HepG2 (cell line): ENCODE data around the gene AFG1L. TPM values are rescaled to one million over a fixed set of nuclear protein-coding genes. Genes with fewer than 3 reads are reported as not detected.

ENCODE experiments used
- FLYWCH1 ChIP-seq: sonication (generic); formaldehyde crosslinking; IDR thresholded peaks from 2 replicates; pipeline ENCODE4 v1.8.1; 2023; ENCODE audit warnings: mild to moderate bottlenecking, missing genetic modification reagents
- GABPA ChIP-seq, 2 experiments: IDR thresholded peaks; 2 replicates each; pipeline ENCODE4 v1.6.1; 2011 to 2016; ENCODE audit warnings: low read depth in 2 of 2, low read length in 1 of 2, missing biosample characterization in 1 of 2, missing genetic modification characterization in 1 of 2
- GATAD2A ChIP-seq: IDR thresholded peaks from 2 replicates; pipeline ENCODE4 v1.6.1; 2016
- ISL2 ChIP-seq: sonication (generic); formaldehyde crosslinking; IDR thresholded peaks from 2 replicates; pipeline ENCODE4 v1.5.0; 2020; ENCODE audit warnings: missing genetic modification reagents
- MAX ChIP-seq: IDR thresholded peaks from 2 replicates; pipeline ENCODE4 v1.6.1; 2012; ENCODE audit warnings: inconsistent platforms
- NR1H2 ChIP-seq: sonication (generic); formaldehyde crosslinking; IDR thresholded peaks from 2 replicates; pipeline ENCODE4 v1.8.1; 2022; ENCODE audit warnings: low read depth, missing genetic modification reagents, borderline replicate concordance
- SP2 ChIP-seq: sonication (generic); formaldehyde crosslinking; IDR thresholded peaks from 2 replicates; pipeline ENCODE4 v1.5.1; 2020; ENCODE audit warnings: mild to moderate bottlenecking, missing genetic modification reagents
- THAP11 ChIP-seq: IDR thresholded peaks from 2 replicates; pipeline ENCODE4 v1.6.1; 2016; ENCODE audit warnings: missing biosample characterization, missing genetic modification reagents
- ZNF253 ChIP-seq: sonication (generic); formaldehyde crosslinking; IDR thresholded peaks from 2 replicates; pipeline ENCODE4 v1.8.0; 2022; ENCODE audit warnings: mild to moderate bottlenecking, missing genetic modification reagents, borderline replicate concordance
- ZNF274 ChIP-seq: sonication (generic); formaldehyde crosslinking; IDR thresholded peaks from 2 replicates; pipeline ENCODE4 v1.5.1; 2020; ENCODE audit warnings: mild to moderate bottlenecking, missing genetic modification reagents
- ZNF446 ChIP-seq: sonication (generic); formaldehyde crosslinking; IDR thresholded peaks from 2 replicates; pipeline ENCODE4 v1.5.0; 2020; ENCODE audit warnings: mild to moderate bottlenecking, missing genetic modification reagents
- ZNF674 ChIP-seq: sonication (generic); formaldehyde crosslinking; IDR thresholded peaks from 2 replicates; pipeline ENCODE4 v1.5.0; 2020; ENCODE audit warnings: low read depth, mild to moderate bottlenecking, missing genetic modification reagents
- ZNF781 ChIP-seq: sonication (generic); formaldehyde crosslinking; IDR thresholded peaks from 2 replicates; pipeline ENCODE4 v1.5.1; 2020; ENCODE audit warnings: borderline replicate concordance, mild to moderate bottlenecking, missing genetic modification reagents; ENCODE audit errors: not compliant biosample characterization
- ZNF883 ChIP-seq: sonication (generic); formaldehyde crosslinking; IDR thresholded peaks from 2 replicates; pipeline ENCODE4 v1.5.1; 2020; ENCODE audit warnings: mild to moderate bottlenecking, missing genetic modification reagents; ENCODE audit errors: not compliant biosample characterization
- polyA plus RNA-seq, 8 experiments: library from polyadenylated mRNA; depleted of rRNA in 3 of 8; stranded (reverse) in 7 of 8; unstranded in 1 of 8; fragments of >200 nt; fragmentation: Illumina TruSeq in 4 of 8; extraction: Trizol in 4 of 8; gene quantifications; 2 replicates each; pipeline versions ENCODE4 v1.2.1 to v1.2.3, GENCODE V29; 2011 to 2016; ENCODE audit warnings: low read depth in 4 of 8, missing spikeins in 1 of 8, mixed read lengths in 1 of 8; ENCODE audit not compliant: insufficient read depth in 1 of 8
- total RNA-seq, 5 experiments: library from RNA; depleted of rRNA; stranded (reverse); fragments of >200 nt; fragmentation: Illumina TruSeq; extraction: Trizol; gene quantifications; 2 replicates each; pipeline ENCODE4 v1.2.3, GENCODE V29; 2016; ENCODE audit warnings: low read depth in 1 of 5
- TF ChIP-seq, protein P1 (sequence below): sonication (generic); formaldehyde crosslinking; IDR thresholded peaks from 2 replicates; pipeline ENCODE4 v1.5.0; 2020; ENCODE audit warnings: missing genetic modification reagents
- TF ChIP-seq, protein P2 (sequence below): sonication (generic); formaldehyde crosslinking; IDR thresholded peaks from one replicate; pipeline ENCODE4 v1.5.1; 2020; ENCODE audit warnings: mild to moderate bottlenecking, missing genetic modification reagents; ENCODE audit errors: not compliant biosample characterization
- TF ChIP-seq, protein P3 (sequence below): sonication (generic); formaldehyde crosslinking; IDR thresholded peaks from 2 replicates; pipeline ENCODE4 v1.4.0; 2020; ENCODE audit warnings: mild to moderate bottlenecking, missing genetic modification reagents

AFG1L gene
- total and polyA plus RNA-seq, 2 of the 13 experiments (the other 11 are each of a cell fraction or from before 2014, with no cell fraction given) = 3.1 to 14.0 TPM

- TF ChIP-seq, protein P1, sequence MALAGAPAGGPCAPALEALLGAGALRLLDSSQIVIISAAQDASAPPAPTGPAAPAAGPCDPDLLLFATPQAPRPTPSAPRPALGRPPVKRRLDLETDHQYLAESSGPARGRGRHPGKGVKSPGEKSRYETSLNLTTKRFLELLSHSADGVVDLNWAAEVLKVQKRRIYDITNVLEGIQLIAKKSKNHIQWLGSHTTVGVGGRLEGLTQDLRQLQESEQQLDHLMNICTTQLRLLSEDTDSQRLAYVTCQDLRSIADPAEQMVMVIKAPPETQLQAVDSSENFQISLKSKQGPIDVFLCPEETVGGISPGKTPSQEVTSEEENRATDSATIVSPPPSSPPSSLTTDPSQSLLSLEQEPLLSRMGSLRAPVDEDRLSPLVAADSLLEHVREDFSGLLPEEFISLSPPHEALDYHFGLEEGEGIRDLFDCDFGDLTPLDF (CRISPR knock-in tag) = no peak
- TF ChIP-seq ZNF446 (CRISPR knock-in tag) = no peak
- TF ChIP-seq NR1H2 (CRISPR knock-in tag) = no peak
- 0 out of 2 replicates have a peak, but pooled peaks have one; percentile 43 for TF ChIP-seq ISL2 (CRISPR knock-in tag)
- TF ChIP-seq MAX = peak; percentile 72
- no peak; the same call in 1 of the 2 replicates for TF ChIP-seq ZNF274 (CRISPR knock-in tag)
- peak; percentile 30; the same call in 1 of the 2 replicates for TF ChIP-seq GATAD2A (CRISPR knock-in tag)
- TF ChIP-seq GABPA (IDR thresholded peaks at IDR 0.05; ENCODE audit: low read depth, low read length) = no peak
- TF ChIP-seq GABPA (CRISPR knock-in tag; IDR thresholded peaks at IDR 0.05; ENCODE audit: low read depth) = no peak
- TF ChIP-seq ZNF674 (CRISPR knock-in tag) = no peak
- TF ChIP-seq ZNF781 (CRISPR knock-in tag) = peak; percentile 20
- TF ChIP-seq ZNF253 = no peak
- TF ChIP-seq FLYWCH1 (CRISPR knock-in tag) = no peak
- TF ChIP-seq THAP11 (CRISPR knock-in tag) = peak; percentile 39; the same call in 1 of the 2 replicates
- TF ChIP-seq, protein P2, sequence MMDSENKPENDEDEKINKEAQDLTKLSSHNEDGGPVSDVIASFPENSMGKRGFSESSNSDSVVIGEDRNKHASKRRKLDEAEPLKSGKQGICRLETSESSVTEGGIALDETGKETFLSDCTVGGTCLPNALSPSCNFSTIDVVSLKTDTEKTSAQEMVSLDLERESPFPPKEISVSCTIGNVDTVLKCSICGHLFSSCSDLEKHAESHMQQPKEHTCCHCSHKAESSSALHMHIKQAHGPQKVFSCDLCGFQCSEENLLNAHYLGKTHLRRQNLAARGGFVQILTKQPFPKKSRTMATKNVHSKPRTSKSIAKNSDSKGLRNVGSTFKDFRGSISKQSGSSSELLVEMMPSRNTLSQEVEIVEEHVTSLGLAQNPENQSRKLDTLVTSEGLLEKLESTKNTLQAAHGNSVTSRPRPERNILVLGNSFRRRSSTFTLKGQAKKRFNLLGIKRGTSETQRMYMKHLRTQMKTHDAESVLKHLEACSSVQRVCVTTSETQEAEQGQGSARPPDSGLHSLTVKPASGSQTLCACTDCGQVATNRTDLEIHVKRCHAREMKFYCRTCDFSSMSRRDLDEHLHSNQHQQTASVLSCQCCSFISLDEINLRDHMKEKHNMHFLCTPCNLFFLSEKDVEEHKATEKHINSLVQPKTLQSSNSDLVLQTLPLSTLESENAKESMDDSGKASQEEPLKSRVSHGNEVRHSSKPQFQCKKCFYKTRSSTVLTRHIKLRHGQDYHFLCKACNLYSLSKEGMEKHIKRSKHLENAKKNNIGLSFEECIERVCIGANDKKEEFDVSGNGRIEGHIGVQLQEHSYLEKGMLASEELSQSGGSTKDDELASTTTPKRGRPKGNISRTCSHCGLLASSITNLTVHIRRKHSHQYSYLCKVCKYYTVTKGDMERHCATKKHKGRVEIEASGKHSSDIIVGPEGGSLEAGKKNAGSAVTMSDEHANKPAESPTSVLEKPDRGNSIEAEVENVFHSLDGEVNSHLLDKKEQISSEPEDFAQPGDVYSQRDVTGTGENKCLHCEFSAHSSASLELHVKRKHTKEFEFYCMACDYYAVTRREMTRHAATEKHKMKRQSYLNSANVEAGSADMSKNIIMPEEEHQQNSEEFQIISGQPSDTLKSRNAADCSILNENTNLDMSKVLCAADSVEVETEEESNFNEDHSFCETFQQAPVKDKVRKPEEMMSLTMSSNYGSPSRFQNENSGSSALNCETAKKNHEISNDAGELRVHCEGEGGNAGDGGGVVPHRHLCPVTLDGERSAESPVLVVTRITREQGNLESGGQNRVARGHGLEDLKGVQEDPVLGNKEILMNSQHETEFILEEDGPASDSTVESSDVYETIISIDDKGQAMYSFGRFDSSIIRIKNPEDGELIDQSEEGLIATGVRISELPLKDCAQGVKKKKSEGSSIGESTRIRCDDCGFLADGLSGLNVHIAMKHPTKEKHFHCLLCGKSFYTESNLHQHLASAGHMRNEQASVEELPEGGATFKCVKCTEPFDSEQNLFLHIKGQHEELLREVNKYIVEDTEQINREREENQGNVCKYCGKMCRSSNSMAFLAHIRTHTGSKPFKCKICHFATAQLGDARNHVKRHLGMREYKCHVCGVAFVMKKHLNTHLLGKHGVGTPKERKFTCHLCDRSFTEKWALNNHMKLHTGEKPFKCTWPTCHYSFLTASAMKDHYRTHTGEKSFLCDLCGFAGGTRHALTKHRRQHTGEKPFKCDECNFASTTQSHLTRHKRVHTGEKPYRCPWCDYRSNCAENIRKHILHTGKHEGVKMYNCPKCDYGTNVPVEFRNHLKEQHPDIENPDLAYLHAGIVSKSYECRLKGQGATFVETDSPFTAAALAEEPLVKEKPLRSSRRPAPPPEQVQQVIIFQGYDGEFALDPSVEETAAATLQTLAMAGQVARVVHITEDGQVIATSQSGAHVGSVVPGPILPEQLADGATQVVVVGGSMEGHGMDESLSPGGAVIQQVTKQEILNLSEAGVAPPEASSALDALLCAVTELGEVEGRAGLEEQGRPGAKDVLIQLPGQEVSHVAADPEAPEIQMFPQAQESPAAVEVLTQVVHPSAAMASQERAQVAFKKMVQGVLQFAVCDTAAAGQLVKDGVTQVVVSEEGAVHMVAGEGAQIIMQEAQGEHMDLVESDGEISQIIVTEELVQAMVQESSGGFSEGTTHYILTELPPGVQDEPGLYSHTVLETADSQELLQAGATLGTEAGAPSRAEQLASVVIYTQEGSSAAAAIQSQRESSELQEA (CRISPR knock-in tag) = no peak
- peak; percentile 43 for TF ChIP-seq ZNF883
- no peak; the same call in 1 of the 2 replicates for TF ChIP-seq SP2 (CRISPR knock-in tag)
- TF ChIP-seq, protein P3, sequence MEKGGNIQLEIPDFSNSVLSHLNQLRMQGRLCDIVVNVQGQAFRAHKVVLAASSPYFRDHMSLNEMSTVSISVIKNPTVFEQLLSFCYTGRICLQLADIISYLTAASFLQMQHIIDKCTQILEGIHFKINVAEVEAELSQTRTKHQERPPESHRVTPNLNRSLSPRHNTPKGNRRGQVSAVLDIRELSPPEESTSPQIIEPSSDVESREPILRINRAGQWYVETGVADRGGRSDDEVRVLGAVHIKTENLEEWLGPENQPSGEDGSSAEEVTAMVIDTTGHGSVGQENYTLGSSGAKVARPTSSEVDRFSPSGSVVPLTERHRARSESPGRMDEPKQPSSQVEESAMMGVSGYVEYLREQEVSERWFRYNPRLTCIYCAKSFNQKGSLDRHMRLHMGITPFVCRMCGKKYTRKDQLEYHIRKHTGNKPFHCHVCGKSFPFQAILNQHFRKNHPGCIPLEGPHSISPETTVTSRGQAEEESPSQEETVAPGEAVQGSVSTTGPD (CRISPR knock-in tag) = no peak
These were observed 265.8 kb downstream of the AFG1L start, which contains the start of gene FOXO3 (continued) for GRCh38 chr6:108560463-108561308.
